Measurements from ENCODE around the gene SCYL1.

The SCYL1 gene

DNA sequence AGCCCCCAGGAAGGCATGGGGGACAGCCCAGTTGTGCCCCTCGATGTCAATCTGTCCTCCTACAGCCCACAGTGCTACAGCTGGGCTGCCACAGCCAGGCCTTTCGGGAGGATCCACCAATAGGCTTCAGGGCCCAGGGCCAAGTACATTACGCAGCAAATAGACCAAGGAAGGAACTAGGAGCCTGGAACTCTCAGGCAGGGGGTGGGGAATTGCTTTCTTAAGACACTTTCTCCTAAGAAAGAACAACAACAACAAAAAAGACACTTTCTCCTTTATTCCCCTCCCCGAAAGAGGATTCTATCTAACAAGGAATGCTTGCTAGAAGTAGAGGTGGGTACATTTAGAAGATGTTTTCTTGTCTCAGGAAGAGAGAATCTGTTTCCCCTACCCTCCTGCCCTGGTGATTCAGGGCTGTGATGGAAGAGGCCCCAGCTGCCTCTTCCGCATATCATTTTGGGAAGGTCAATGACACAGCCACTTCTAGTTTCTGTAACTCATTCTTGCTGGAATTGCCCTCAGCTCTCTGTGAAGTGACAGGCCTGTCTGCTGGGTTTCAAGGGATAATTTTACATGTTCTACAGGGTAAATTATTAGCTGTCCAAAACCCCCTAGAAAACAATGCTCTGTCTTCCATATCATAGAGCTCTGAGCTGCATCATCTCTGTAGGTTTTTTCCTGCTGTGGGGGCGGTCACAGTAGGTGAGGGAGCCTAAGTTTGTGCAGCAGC is 32.1 kb upstream of the SCYL1 start:
- peak overlapping the region; percentile 100 for H3K27ac ChIP-seq
- DNase-seq (ENCODE audit: low read depth, low spot score): no peak

DNA sequence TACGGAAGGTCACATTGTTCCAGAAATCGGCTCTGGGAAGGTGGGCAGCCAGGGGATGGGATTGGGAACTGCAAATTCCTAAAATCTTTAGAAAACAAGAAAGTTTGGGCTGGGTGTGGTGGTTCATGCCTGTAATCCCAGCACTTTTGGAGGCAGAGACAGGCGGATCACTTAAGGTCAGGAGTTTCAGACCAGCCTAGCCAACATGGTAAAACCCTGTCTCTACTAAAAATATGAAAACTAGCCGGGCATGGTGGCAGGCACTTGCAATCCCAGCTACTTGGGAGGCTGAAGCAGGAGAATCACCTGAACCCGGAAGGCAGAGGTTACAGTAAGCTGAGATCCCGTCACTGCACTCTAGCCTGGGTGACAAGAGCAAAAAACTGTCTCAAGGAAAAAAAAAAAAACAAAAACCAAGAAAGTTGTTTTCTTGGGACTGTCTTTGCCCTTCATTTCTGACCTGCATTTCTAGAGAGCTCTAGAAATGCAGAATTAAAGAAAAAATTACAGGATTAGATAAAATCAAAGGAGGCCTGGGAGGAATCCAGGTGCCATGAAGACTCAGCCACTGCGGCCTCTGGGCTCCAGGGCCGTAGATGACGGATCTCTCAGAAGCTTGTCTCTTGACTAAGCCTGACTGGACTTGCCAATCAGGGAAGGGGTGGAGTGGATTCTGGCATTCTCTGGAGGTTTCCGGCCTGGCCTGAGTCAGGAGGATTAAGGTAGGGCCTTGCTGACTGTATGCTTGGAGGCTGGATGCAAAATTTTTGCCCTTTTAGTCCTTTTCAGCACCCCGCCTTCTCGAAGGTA is 31.3 kb upstream of the SCYL1 start:
- peak overlapping the region; percentile 100 for H3K27ac ChIP-seq
- peak; percentile 99 for DNase-seq (ENCODE audit: low read depth, low spot score)

DNA sequence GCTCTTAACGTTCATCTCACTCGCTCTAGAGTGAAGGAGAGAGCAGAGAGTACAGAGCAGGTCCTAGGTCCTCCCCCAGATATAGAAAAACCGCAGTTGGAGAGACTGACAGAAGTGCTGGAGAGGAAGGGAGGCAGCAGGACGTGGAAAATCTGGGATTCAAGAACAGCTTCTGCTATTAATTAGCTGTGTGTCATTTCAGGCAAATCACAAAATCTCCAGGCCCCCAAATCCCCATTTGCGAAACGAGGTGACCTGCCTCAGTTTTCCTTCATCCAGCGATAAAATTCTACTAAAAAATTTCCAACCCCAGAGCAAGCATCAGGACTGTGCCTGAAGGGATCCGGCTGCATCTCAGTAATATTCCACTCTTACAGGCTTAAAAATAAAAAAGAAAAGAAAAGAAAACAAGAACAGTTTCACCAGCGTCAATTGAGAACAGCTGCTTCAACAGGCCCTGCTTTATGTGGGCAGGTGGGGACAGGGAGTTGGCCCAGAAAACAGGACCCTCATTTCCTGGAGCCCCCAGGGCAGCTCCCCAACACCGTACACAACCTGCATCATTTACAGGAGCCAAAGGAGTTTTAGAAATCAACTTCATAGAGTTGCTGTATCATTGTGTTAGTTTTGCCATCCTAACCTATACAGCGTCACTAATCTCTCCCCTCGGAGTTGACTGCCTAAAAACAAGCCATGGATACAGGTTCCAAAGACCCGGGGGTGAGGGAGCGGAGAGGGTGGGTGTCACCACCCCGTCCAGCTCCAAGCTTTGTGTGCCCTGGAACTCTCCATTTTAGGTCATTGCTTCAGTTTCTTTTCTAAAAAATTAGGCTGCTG is 28.4 kb upstream of the SCYL1 start:
- H3K27ac ChIP-seq: peak overlapping the region; percentile 100
- DNase-seq (ENCODE audit: low read depth, low spot score): no peak

DNA sequence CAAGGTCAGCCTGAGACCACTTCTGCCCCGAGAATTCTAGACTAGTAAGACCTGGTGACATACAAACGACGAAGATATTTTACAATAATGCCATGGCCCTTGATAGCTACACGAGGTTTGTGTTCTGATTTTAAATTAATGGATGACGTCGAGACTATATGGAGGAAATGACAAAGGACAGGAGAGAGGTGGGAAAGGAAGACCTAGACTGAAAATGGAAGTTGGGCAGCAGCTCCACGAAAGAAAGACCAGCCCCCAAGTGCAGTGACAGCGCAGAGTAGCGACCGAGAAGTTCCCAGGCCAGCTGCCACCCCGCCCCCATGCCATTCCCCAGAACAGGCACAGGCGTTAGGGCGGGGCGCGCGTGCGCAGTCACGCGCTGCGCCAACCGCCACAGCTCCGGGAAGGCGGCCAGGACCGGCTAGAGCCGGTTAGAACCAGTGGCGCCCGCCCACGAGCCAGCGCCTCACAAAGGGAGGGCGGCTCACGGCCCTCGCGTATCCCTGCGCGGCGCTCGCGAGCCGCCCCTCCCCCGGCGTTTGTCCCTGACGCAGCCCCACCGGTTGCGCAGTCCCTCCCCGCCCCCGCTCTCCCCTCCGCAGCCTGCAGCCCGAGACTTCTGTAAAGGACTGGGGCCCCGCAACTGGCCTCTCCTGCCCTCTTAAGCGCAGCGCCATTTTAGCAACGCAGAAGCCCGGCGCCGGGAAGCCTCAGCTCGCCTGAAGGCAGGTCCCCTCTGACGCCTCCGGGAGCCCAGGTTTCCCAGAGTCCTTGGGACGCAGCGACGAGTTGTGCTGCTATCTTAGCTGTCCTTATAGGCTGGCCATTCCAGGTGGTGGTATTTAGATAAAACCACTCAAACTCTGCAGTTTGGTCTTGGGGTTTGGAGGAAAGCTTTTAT is 27.5 kb upstream of the SCYL1 start:
- peak; percentile 89 for DNase-seq (ENCODE audit: low read depth, low spot score)
- H3K27ac ChIP-seq: peak overlapping the region; percentile 100

DNA sequence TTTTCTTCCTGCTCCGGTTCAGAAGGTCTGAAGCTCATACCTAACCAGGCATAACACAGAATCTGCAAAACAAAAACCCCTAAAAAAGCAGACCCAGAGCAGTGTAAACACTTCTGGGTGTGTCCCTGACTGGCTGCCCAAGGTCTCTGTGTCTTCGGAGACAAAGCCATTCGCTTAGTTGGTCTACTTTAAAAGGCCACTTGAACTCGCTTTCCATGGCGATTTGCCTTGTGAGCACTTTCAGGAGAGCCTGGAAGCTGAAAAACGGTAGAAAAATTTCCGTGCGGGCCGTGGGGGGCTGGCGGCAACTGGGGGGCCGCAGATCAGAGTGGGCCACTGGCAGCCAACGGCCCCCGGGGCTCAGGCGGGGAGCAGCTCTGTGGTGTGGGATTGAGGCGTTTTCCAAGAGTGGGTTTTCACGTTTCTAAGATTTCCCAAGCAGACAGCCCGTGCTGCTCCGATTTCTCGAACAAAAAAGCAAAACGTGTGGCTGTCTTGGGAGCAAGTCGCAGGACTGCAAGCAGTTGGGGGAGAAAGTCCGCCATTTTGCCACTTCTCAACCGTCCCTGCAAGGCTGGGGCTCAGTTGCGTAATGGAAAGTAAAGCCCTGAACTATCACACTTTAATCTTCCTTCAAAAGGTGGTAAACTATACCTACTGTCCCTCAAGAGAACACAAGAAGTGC is 26.7 kb upstream of the SCYL1 start:
- H3K27ac ChIP-seq: peak overlapping the region; percentile 100
- no peak for DNase-seq (ENCODE audit: low read depth, low spot score)

DNA sequence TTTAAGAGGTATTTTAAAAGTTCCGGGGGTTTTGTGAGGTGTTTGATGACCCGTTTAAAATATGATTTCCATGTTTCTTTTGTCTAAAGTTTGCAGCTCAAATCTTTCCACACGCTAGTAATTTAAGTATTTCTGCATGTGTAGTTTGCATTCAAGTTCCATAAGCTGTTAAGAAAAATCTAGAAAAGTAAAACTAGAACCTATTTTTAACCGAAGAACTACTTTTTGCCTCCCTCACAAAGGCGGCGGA is 26.2 kb upstream of the SCYL1 start:
- H3K27ac ChIP-seq: peak overlapping the region; percentile 100
- DNase-seq (ENCODE audit: low read depth, low spot score): no peak

DNA sequence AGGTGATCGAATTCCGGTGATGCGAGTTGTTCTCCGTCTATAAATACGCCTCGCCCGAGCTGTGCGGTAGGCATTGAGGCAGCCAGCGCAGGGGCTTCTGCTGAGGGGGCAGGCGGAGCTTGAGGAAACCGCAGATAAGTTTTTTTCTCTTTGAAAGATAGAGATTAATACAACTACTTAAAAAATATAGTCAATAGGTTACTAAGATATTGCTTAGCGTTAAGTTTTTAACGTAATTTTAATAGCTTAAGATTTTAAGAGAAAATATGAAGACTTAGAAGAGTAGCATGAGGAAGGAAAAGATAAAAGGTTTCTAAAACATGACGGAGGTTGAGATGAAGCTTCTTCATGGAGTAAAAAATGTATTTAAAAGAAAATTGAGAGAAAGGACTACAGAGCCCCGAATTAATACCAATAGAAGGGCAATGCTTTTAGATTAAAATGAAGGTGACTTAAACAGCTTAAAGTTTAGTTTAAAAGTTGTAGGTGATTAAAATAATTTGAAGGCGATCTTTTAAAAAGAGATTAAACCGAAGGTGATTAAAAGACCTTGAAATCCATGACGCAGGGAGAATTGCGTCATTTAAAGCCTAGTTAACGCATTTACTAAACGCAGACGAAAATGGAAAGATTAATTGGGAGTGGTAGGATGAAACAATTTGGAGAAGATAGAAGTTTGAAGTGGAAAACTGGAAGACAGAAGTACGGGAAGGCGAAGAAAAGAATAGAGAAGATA is 25.7 kb upstream of the SCYL1 start, which contains the start of gene MALAT1:
Gene MALAT1, plus strand, starts transcription at position 69 of the 736 bp plus-strand sequence.
- no peak for DNase-seq (ENCODE audit: low read depth, low spot score)
- peak within 1 kb of the TSS; percentile 100 for H3K27ac ChIP-seq

DNA sequence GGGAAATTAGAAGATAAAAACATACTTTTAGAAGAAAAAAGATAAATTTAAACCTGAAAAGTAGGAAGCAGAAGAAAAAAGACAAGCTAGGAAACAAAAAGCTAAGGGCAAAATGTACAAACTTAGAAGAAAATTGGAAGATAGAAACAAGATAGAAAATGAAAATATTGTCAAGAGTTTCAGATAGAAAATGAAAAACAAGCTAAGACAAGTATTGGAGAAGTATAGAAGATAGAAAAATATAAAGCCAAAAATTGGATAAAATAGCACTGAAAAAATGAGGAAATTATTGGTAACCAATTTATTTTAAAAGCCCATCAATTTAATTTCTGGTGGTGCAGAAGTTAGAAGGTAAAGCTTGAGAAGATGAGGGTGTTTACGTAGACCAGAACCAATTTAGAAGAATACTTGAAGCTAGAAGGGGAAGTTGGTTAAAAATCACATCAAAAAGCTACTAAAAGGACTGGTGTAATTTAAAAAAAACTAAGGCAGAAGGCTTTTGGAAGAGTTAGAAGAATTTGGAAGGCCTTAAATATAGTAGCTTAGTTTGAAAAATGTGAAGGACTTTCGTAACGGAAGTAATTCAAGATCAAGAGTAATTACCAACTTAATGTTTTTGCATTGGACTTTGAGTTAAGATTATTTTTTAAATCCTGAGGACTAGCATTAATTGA is 25.0 kb upstream of the SCYL1 start:
- no peak for DNase-seq (ENCODE audit: low read depth, low spot score)
- peak overlapping the region; percentile 100 for H3K27ac ChIP-seq

DNA sequence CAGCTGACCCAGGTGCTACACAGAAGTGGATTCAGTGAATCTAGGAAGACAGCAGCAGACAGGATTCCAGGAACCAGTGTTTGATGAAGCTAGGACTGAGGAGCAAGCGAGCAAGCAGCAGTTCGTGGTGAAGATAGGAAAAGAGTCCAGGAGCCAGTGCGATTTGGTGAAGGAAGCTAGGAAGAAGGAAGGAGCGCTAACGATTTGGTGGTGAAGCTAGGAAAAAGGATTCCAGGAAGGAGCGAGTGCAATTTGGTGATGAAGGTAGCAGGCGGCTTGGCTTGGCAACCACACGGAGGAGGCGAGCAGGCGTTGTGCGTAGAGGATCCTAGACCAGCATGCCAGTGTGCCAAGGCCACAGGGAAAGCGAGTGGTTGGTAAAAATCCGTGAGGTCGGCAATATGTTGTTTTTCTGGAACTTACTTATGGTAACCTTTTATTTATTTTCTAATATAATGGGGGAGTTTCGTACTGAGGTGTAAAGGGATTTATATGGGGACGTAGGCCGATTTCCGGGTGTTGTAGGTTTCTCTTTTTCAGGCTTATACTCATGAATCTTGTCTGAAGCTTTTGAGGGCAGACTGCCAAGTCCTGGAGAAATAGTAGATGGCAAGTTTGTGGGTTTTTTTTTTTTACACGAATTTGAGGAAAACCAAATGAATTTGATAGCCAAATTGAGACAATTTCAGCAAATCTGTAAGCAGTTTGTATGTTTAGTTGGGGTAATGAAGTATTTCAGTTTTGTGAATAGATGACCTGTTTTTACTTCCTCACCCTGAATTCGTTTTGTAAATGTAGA is 24.3 kb upstream of the SCYL1 start:
- H3K27ac ChIP-seq: peak overlapping the region; percentile 100
- DNase-seq (ENCODE audit: low read depth, low spot score): no peak

DNA sequence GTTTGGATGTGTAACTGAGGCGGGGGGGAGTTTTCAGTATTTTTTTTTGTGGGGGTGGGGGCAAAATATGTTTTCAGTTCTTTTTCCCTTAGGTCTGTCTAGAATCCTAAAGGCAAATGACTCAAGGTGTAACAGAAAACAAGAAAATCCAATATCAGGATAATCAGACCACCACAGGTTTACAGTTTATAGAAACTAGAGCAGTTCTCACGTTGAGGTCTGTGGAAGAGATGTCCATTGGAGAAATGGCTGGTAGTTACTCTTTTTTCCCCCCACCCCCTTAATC is 23.8 kb upstream of the SCYL1 start:
- DNase-seq (ENCODE audit: low read depth, low spot score): no peak
- H3K27ac ChIP-seq: peak overlapping the region; percentile 100

DNA sequence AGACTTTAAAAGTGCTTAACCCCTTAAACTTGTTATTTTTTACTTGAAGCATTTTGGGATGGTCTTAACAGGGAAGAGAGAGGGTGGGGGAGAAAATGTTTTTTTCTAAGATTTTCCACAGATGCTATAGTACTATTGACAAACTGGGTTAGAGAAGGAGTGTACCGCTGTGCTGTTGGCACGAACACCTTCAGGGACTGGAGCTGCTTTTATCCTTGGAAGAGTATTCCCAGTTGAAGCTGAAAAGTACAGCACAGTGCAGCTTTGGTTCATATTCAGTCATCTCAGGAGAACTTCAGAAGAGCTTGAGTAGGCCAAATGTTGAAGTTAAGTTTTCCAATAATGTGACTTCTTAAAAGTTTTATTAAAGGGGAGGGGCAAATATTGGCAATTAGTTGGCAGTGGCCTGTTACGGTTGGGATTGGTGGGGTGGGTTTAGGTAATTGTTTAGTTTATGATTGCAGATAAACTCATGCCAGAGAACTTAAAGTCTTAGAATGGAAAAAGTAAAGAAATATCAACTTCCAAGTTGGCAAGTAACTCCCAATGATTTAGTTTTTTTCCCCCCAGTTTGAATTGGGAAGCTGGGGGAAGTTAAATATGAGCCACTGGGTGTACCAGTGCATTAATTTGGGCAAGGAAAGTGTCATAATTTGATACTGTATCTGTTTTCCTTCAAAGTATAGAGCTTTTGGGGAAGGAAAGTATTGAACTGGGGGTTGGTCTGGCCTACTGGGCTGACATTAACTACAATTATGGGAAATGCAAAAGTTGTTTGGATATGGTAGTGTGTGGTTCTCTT is 23.2 kb upstream of the SCYL1 start:
- peak overlapping the region; percentile 100 for H3K27ac ChIP-seq
- no peak for DNase-seq (ENCODE audit: low read depth, low spot score)

DNA sequence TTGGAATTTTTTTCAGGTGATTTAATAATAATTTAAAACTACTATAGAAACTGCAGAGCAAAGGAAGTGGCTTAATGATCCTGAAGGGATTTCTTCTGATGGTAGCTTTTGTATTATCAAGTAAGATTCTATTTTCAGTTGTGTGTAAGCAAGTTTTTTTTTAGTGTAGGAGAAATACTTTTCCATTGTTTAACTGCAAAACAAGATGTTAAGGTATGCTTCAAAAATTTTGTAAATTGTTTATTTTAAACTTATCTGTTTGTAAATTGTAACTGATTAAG is 22.7 kb upstream of the SCYL1 start:
- DNase-seq (ENCODE audit: low read depth, low spot score): no peak
- H3K27ac ChIP-seq: peak overlapping the region; percentile 100

DNA sequence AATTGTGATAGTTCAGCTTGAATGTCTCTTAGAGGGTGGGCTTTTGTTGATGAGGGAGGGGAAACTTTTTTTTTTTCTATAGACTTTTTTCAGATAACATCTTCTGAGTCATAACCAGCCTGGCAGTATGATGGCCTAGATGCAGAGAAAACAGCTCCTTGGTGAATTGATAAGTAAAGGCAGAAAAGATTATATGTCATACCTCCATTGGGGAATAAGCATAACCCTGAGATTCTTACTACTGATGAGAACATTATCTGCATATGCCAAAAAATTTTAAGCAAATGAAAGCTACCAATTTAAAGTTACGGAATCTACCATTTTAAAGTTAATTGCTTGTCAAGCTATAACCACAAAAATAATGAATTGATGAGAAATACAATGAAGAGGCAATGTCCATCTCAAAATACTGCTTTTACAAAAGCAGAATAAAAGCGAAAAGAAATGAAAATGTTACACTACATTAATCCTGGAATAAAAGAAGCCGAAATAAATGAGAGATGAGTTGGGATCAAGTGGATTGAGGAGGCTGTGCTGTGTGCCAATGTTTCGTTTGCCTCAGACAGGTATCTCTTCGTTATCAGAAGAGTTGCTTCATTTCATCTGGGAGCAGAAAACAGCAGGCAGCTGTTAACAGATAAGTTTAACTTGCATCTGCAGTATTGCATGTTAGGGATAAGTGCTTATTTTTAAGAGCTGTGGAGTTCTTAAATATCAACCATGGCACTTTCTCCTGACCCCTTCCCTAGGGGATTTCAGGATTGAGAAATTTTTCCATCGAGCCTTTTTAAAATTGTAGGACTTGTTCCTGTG is 22.1 kb upstream of the SCYL1 start:
- no peak for DNase-seq (ENCODE audit: low read depth, low spot score)

DNA sequence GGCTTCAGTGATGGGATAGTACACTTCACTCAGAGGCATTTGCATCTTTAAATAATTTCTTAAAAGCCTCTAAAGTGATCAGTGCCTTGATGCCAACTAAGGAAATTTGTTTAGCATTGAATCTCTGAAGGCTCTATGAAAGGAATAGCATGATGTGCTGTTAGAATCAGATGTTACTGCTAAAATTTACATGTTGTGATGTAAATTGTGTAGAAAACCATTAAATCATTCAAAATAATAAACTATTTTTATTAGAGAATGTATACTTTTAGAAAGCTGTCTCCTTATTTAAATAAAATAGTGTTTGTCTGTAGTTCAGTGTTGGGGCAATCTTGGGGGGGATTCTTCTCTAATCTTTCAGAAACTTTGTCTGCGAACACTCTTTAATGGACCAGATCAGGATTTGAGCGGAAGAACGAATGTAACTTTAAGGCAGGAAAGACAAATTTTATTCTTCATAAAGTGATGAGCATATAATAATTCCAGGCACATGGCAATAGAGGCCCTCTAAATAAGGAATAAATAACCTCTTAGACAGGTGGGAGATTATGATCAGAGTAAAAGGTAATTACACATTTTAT is 21.4 kb upstream of the SCYL1 start:
- peak overlapping the region; percentile 100 for H3K27ac ChIP-seq
- no peak for DNase-seq (ENCODE audit: low read depth, low spot score)

More for the DNA sequence above, 22.1 kb upstream of the SCYL1 start:
- peak overlapping the region; percentile 100 for H3K27ac ChIP-seq

DNA sequence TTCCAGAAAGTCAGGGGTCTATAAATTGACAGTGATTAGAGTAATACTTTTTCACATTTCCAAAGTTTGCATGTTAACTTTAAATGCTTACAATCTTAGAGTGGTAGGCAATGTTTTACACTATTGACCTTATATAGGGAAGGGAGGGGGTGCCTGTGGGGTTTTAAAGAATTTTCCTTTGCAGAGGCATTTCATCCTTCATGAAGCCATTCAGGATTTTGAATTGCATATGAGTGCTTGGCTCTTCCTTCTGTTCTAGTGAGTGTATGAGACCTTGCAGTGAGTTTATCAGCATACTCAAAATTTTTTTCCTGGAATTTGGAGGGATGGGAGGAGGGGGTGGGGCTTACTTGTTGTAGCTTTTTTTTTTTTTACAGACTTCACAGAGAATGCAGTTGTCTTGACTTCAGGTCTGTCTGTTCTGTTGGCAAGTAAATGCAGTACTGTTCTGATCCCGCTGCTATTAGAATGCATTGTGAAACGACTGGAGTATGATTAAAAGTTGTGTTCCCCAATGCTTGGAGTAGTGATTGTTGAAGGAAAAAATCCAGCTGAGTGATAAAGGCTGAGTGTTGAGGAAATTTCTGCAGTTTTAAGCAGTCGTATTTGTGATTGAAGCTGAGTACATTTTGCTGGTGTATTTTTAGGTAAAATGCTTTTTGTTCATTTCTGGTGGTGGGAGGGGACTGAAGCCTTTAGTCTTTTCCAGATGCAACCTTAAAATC is 20.8 kb upstream of the SCYL1 start:
- DNase-seq (ENCODE audit: low read depth, low spot score): no peak
- H3K27ac ChIP-seq: peak overlapping the region; percentile 100

All from epithelial cell of prostate (primary cell).